ENCODE data around the gene RAD1. TPM values are rescaled to one million over a fixed set of nuclear protein-coding genes. Genes with fewer than 3 reads are reported as not detected.

The RAD1 gene
- total and polyA plus RNA-seq, 5 donors from 2014 or later: 18.1 to 29.6 (median 19.8) TPM

DNA sequence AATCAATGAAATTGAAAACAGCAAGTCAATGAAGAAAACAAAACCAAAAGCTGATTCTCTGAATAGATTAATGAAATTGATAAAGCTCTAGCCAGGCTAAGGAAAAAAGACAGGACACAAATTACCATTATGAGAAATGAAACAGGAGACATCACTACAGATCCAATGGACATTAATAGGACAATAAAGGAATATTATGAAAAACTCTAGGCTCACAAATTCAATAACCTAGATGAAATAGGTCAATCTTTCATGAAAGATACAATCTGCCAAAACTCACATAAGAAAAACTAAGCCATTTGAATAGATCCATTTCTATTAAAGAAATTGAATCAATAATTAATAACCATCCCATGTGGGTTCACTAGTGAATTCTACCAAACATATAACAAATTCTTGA lies 39.0 kb downstream of the RAD1 start:
- H3K9me3 Mint-ChIP-seq: peaks cover 0 to 18% (median 3%) of the 10 kb centered on the region in 7 donors
- no peak for ATAC-seq (ENCODE audit: low read depth in 2 of 2)

DNA sequence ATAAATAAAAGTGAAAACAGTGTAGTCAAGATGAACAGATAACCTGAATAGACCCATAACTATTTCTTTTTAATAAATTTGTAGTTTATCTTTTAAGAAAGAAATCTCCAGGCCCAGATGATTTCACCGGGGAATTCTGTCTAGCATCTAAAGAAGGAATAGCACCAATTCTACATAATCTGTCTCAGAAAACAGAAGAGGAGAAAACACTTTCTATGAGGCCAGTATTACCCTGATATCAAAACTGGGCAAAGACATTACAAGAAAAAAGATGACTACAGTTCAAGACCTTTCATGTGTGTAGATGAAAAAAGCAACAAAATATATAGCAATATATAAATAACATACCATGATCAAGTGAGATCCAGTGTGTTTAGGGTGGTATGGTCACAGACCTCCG lies 44.9 kb downstream of the RAD1 start:
- Mint-ChIP-seq H3K4me3 (no peak overlapping the region), H3K27ac (no peak overlapping the region), H3K27me3 (peaks cover 20% of the 10 kb centered on the region), H3K4me1 (no peaks in the 10 kb centered on the region), H3K9me3 (peaks cover 0 to 4% (median 0%) of the 10 kb centered on the region in 7 donors), H3K36me3 (no peaks in the 10 kb centered on the region)
- Histone ChIP-seq H3K36me3 (ENCODE audit: control insufficient read depth, insufficient read depth, low read length) (no peaks in the 10 kb centered on the region), H3K4me3 (ENCODE audit: low read depth, low read length) (no peak overlapping the region), H3K4me1 (ENCODE audit: control insufficient read depth, insufficient read depth, low read length, poor library complexity, severe bottlenecking) (no peaks in the 10 kb centered on the region), H3K27ac (ENCODE audit: insufficient read depth, low read length, poor library complexity, severe bottlenecking) (no peak overlapping the region), H3K27me3 (ENCODE audit: control insufficient read depth, insufficient read depth, low read length) (no peaks in the 10 kb centered on the region), H3K9me3 (ENCODE audit: control insufficient read depth in 2 of 2, low read length in 2 of 2) (no peaks in the 10 kb centered on the region)
- ATAC-seq (ENCODE audit: low read depth in 2 of 2) (no peak), DNase-seq (no peak)

More for the DNA sequence above, 39.0 kb downstream of the RAD1 start:
- no peak for DNase-seq
- H3K4me3 Mint-ChIP-seq: no peak overlapping the region
- H3K4me3 ChIP-seq (ENCODE audit: low read depth, low read length): no peak overlapping the region
- peaks cover 4% of the 10 kb centered on the region for H3K27me3 ChIP-seq (ENCODE audit: control insufficient read depth, insufficient read depth, low read length)
- no peak overlapping the region for H3K27ac ChIP-seq (ENCODE audit: insufficient read depth, low read length, poor library complexity, severe bottlenecking)
- H3K4me1 ChIP-seq (ENCODE audit: control insufficient read depth, insufficient read depth, low read length, poor library complexity, severe bottlenecking): no peaks in the 10 kb centered on the region
- H3K27me3 Mint-ChIP-seq: peaks cover 8% of the 10 kb centered on the region
- no peaks in the 10 kb centered on the region for H3K36me3 ChIP-seq (ENCODE audit: control insufficient read depth, insufficient read depth, low read length)
- no peaks in the 10 kb centered on the region for H3K36me3 Mint-ChIP-seq
- no peaks in the 10 kb centered on the region for H3K4me1 Mint-ChIP-seq
- peaks cover 2 to 5% of the 10 kb centered on the region in 2 experiments for H3K9me3 ChIP-seq (ENCODE audit: control insufficient read depth in 2 of 2, low read length in 2 of 2)
- no peak overlapping the region for H3K27ac Mint-ChIP-seq

DNA sequence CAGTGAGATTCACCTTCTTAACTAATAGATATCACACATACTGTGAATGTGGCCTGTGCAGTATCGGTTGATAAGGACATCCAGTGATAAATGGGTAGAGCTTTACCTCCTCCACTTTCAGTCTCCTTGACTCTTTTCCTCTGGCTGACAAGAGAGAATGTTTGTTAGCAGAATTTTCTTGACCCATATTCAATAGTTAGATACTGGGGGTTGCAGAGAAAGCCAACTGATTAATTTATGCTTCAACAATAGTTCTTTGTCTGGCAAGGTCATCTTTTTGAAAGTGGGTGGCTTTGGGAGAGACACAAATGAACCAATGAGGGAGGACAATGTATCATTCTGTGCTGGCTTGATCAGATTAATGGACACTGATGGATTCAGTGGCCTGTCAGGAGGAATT lies 46.0 kb downstream of the RAD1 start:
- Histone ChIP-seq H3K36me3 (ENCODE audit: control insufficient read depth, insufficient read depth, low read length) (no peaks in the 10 kb centered on the region), H3K9me3 (ENCODE audit: control insufficient read depth in 2 of 2, low read length in 2 of 2) (no peaks in the 10 kb centered on the region), H3K4me1 (ENCODE audit: control insufficient read depth, insufficient read depth, low read length, poor library complexity, severe bottlenecking) (no peaks in the 10 kb centered on the region), H3K27ac (ENCODE audit: insufficient read depth, low read length, poor library complexity, severe bottlenecking) (no peak overlapping the region), H3K27me3 (ENCODE audit: control insufficient read depth, insufficient read depth, low read length) (no peaks in the 10 kb centered on the region), H3K4me3 (ENCODE audit: low read depth, low read length) (no peak overlapping the region)
- no peaks in the 10 kb centered on the region for H3K4me1 Mint-ChIP-seq
- H3K4me3 Mint-ChIP-seq: no peak overlapping the region
- no peak for ATAC-seq (ENCODE audit: low read depth in 2 of 2)
- H3K27ac Mint-ChIP-seq: no peak overlapping the region
- H3K36me3 Mint-ChIP-seq: no peaks in the 10 kb centered on the region
- peaks cover 0 to 2% (median 0%) of the 10 kb centered on the region in 7 donors for H3K9me3 Mint-ChIP-seq
- peaks cover 25% of the 10 kb centered on the region for H3K27me3 Mint-ChIP-seq
- no peak for DNase-seq

DNA sequence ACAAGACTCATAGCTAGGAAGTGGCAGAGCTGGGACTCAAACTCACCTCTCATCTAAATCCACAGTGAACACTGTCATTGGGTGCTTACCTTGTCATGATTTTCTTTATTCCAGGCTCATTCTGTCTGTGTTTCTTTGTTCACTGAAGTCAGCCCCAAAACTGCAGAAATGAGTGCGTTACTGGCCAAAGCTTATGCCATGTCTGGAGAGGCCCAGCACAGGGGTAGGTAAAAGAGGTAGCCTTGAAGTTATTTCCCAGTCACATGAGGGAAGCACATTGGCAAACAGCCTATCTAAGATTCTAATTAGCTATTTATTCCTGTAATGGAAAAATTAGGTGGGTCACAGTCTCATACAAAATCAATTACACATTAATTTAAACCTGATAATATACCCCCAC lies 46.5 kb downstream of the RAD1 start:
- ATAC-seq (ENCODE audit: low read depth in 2 of 2) (no peak), DNase-seq (no peak)
- no peak overlapping the region for H3K27ac Mint-ChIP-seq
- Histone ChIP-seq H3K9me3 (ENCODE audit: control insufficient read depth in 2 of 2, low read length in 2 of 2) (no peaks in the 10 kb centered on the region), H3K4me3 (ENCODE audit: low read depth, low read length) (no peak overlapping the region), H3K4me1 (ENCODE audit: control insufficient read depth, insufficient read depth, low read length, poor library complexity, severe bottlenecking) (no peaks in the 10 kb centered on the region), H3K27ac (ENCODE audit: insufficient read depth, low read length, poor library complexity, severe bottlenecking) (no peak overlapping the region), H3K36me3 (ENCODE audit: control insufficient read depth, insufficient read depth, low read length) (no peaks in the 10 kb centered on the region), H3K27me3 (ENCODE audit: control insufficient read depth, insufficient read depth, low read length) (no peaks in the 10 kb centered on the region)
- no peaks in the 10 kb centered on the region for H3K9me3 Mint-ChIP-seq
- H3K4me3 Mint-ChIP-seq: no peak overlapping the region
- H3K36me3 Mint-ChIP-seq: no peaks in the 10 kb centered on the region
- H3K27me3 Mint-ChIP-seq: peaks cover 29% of the 10 kb centered on the region
- no peaks in the 10 kb centered on the region for H3K4me1 Mint-ChIP-seq

DNA sequence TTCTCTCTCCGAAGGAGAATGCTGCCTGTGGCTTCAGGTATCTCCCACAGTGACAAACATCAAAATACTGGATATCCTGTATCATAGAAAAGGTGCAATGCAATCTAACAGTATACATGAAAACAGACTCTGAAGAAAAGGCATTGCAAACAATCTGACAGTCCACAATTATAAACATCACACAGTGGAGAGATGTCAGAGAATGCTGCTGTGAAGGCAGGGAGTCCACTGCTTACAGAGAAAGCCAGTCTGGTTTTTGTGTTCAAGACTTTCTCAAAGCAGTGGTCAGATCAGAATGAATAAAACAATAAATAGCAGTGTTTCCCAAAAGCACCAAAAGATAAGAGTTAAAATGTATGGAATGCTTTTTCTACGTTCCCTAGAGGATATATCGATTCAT lies 47.6 kb downstream of the RAD1 start:
- Histone ChIP-seq H3K36me3 (ENCODE audit: control insufficient read depth, insufficient read depth, low read length) (no peaks in the 10 kb centered on the region), H3K27ac (ENCODE audit: insufficient read depth, low read length, poor library complexity, severe bottlenecking) (no peak overlapping the region), H3K27me3 (ENCODE audit: control insufficient read depth, insufficient read depth, low read length) (no peaks in the 10 kb centered on the region), H3K4me1 (ENCODE audit: control insufficient read depth, insufficient read depth, low read length, poor library complexity, severe bottlenecking) (no peaks in the 10 kb centered on the region), H3K9me3 (ENCODE audit: control insufficient read depth in 2 of 2, low read length in 2 of 2) (no peaks in the 10 kb centered on the region), H3K4me3 (ENCODE audit: low read depth, low read length) (no peak overlapping the region)
- H3K36me3 Mint-ChIP-seq: no peaks in the 10 kb centered on the region
- no peak overlapping the region for H3K4me3 Mint-ChIP-seq
- no peaks in the 10 kb centered on the region for H3K4me1 Mint-ChIP-seq
- no peaks in the 10 kb centered on the region for H3K9me3 Mint-ChIP-seq
- peaks cover 31% of the 10 kb centered on the region for H3K27me3 Mint-ChIP-seq
- ATAC-seq (ENCODE audit: low read depth in 2 of 2) (no peak), DNase-seq (no peak)
- no peak overlapping the region for H3K27ac Mint-ChIP-seq

DNA sequence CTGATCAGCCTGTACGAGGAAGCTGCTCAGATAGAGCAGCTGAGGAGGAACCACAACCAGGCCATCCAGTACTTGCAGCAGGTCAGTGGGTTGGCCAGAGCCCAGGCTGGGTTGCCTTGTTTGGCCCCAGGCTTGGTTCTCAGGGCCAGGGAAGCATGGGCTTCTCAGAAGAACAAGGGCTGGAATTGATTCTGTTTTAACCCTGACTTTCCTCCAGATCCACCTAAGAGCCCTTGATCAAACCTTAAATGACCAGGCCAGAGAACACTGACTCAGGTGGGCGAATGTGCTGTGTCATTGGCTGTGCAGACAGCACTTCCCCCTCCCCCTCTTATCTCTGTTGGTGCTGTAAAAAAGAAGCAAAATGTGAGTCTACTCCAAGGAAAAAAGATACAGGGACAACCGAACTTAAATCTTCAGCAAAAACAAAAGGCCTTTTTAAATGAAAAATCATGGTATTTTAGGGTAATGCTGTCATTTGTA lies 48.3 kb downstream of the RAD1 start:
- H3K27ac ChIP-seq (ENCODE audit: insufficient read depth, low read length, poor library complexity, severe bottlenecking): no peak overlapping the region
- Mint-ChIP-seq H3K4me1 (no peaks in the 10 kb centered on the region), H3K27me3 (peaks cover 36% of the 10 kb centered on the region), H3K36me3 (no peaks in the 10 kb centered on the region), H3K27ac (no peak overlapping the region), H3K9me3 (no peaks in the 10 kb centered on the region), H3K4me3 (no peak overlapping the region)
- no peak for ATAC-seq (ENCODE audit: low read depth in 2 of 2)
- no peak overlapping the region for H3K4me3 ChIP-seq (ENCODE audit: low read depth, low read length)
- H3K4me1 ChIP-seq (ENCODE audit: control insufficient read depth, insufficient read depth, low read length, poor library complexity, severe bottlenecking): no peaks in the 10 kb centered on the region
- no peaks in the 10 kb centered on the region for H3K9me3 ChIP-seq (ENCODE audit: control insufficient read depth in 2 of 2, low read length in 2 of 2)
- DNase-seq: no peak
- H3K36me3 ChIP-seq (ENCODE audit: control insufficient read depth, insufficient read depth, low read length): no peaks in the 10 kb centered on the region
- no peaks in the 10 kb centered on the region for H3K27me3 ChIP-seq (ENCODE audit: control insufficient read depth, insufficient read depth, low read length)

DNA sequence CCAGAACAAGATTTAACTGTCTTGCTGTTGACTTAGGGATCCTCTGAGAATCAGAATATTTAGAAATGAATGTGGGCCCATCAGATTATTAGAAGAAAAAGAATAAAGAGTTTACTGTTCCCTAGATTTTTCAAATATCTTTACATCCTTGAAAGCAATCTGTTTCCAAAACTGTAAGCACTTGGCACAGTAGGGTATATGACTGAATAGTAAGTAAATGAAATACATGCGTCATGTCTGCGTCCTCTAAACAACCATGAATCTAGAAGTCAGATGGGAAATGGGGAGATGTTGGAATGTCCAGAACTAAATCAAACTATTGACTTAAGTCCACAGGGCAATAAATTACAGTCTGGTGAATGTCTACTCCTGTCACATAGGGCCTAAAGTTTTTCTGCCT lies 50.2 kb downstream of the RAD1 start:
- peaks cover 26% of the 10 kb centered on the region for H3K27me3 Mint-ChIP-seq
- H3K27ac Mint-ChIP-seq: no peak overlapping the region
- H3K4me1 Mint-ChIP-seq: no peaks in the 10 kb centered on the region
- Histone ChIP-seq H3K9me3 (ENCODE audit: control insufficient read depth in 2 of 2, low read length in 2 of 2) (no peaks in the 10 kb centered on the region), H3K4me1 (ENCODE audit: control insufficient read depth, insufficient read depth, low read length, poor library complexity, severe bottlenecking) (no peaks in the 10 kb centered on the region), H3K4me3 (ENCODE audit: low read depth, low read length) (no peak overlapping the region), H3K36me3 (ENCODE audit: control insufficient read depth, insufficient read depth, low read length) (no peaks in the 10 kb centered on the region), H3K27me3 (ENCODE audit: control insufficient read depth, insufficient read depth, low read length) (no peaks in the 10 kb centered on the region), H3K27ac (ENCODE audit: insufficient read depth, low read length, poor library complexity, severe bottlenecking) (no peak overlapping the region)
- DNase-seq (no peak), ATAC-seq (ENCODE audit: low read depth in 2 of 2) (no peak)
- no peaks in the 10 kb centered on the region for H3K9me3 Mint-ChIP-seq
- no peak overlapping the region for H3K4me3 Mint-ChIP-seq
- no peaks in the 10 kb centered on the region for H3K36me3 Mint-ChIP-seq

DNA sequence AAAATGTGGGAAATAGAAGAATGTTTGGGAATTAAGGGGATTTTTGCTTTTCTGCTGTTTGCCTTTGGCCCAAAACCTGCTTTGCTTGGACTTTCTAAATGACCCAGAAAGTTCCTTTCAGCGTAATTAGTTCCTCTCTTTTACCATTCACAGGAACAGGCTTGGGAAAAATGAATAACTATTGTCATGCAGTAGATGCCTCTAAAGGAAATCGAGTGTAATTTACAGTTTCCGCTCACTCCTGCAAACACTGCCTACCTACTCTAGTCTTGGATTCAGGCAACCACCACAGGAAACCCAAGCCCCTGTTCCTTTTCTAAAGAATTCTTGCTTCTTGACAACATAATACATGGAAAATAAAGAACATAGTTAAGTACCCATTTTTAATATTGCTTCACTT lies 51.4 kb downstream of the RAD1 start:
- DNase-seq (no peak), ATAC-seq (ENCODE audit: low read depth in 2 of 2) (no peak)
- Mint-ChIP-seq H3K4me3 (no peak overlapping the region), H3K9me3 (peaks cover 0 to 1% (median 0%) of the 10 kb centered on the region in 7 donors), H3K27ac (no peak overlapping the region), H3K36me3 (no peaks in the 10 kb centered on the region), H3K27me3 (peaks cover 18% of the 10 kb centered on the region), H3K4me1 (no peaks in the 10 kb centered on the region)
- H3K27ac ChIP-seq (ENCODE audit: insufficient read depth, low read length, poor library complexity, severe bottlenecking): no peak overlapping the region
- H3K9me3 ChIP-seq (ENCODE audit: control insufficient read depth in 2 of 2, low read length in 2 of 2): no peaks in the 10 kb centered on the region
- H3K4me1 ChIP-seq (ENCODE audit: control insufficient read depth, insufficient read depth, low read length, poor library complexity, severe bottlenecking): no peaks in the 10 kb centered on the region
- H3K4me3 ChIP-seq (ENCODE audit: low read depth, low read length): no peak overlapping the region
- H3K27me3 ChIP-seq (ENCODE audit: control insufficient read depth, insufficient read depth, low read length): no peaks in the 10 kb centered on the region
- H3K36me3 ChIP-seq (ENCODE audit: control insufficient read depth, insufficient read depth, low read length): no peaks in the 10 kb centered on the region
